CD14-positive monocyte (primary cell): ENCODE data around the gene STMND1. TPM values are rescaled to one million over a fixed set of nuclear protein-coding genes. Genes with fewer than 3 reads are reported as not detected.

ENCODE experiments used
- DNase-seq, 3 donors: peaks; one replicate each; pipeline ENCODE4 v3.0.0-alpha.2; 2011 to 2022
- H2AFZ ChIP-seq: 2 replicates; pipeline ENCODE4 v1.6.0; 2012; ENCODE audit warnings: mild to moderate bottlenecking, low read depth, low read length, inconsistent platforms; ENCODE audit not compliant: insufficient read depth, poor library complexity, severe bottlenecking
- H3K27ac ChIP-seq, 2 donors: 1 replicate in 1 of 2; 2 replicates in 1 of 2; pipeline ENCODE4 v1.5.1; 2012 to 2013; ENCODE audit warnings: low read length in 2 of 2, control low read depth in 1 of 2, inconsistent platforms in 1 of 2, low read depth in 1 of 2, mild to moderate bottlenecking in 1 of 2
- H3K27me3 ChIP-seq, 2 donors: one replicate each; pipeline versions ENCODE4 v1.6.0 to v1.6.1; 2011 to 2013; ENCODE audit warnings: low read length in 2 of 2; ENCODE audit not compliant: control insufficient read depth in 2 of 2, insufficient read depth in 2 of 2
- H3K36me3 ChIP-seq, 2 donors: replicated peaks in 1 of 2; 1 replicate in 1 of 2; 2 replicates in 1 of 2; pipeline versions ENCODE4 v1.5.1 to v1.6.1; 2012 to 2013; ENCODE audit warnings: low read length in 2 of 2, control low read depth in 1 of 2, inconsistent platforms in 1 of 2, mild to moderate bottlenecking in 1 of 2; ENCODE audit not compliant: insufficient read depth in 2 of 2, control insufficient read depth in 1 of 2
- H3K4me1 ChIP-seq, 2 donors: 1 replicate in 1 of 2; 2 replicates in 1 of 2; pipeline versions ENCODE4 v1.5.1 to v1.6.1; 2012 to 2013; ENCODE audit warnings: low read length in 2 of 2, control low read depth in 1 of 2, inconsistent platforms in 1 of 2, mild to moderate bottlenecking in 1 of 2, moderate library complexity in 1 of 2; ENCODE audit not compliant: insufficient read depth in 2 of 2, control insufficient read depth in 1 of 2
- H3K4me2 ChIP-seq: replicated peaks from 2 replicates; pipeline ENCODE3; 2012; ENCODE audit warnings: low read length, moderate library complexity, mild to moderate bottlenecking; ENCODE audit not compliant: poor library complexity, severe bottlenecking; ENCODE audit errors: extremely low read depth
- H3K4me3 ChIP-seq, 3 experiments: fragments of 200-600 bp in 1 of 3; sonication (generic) in 1 of 3; replicated peaks in 1 of 3; 1 replicate in 2 of 3; 2 replicates in 1 of 3; pipeline ENCODE4 v1.5.1; 2011 to 2013; ENCODE audit warnings: low read length in 3 of 3, mild to moderate bottlenecking in 3 of 3, control low read depth in 2 of 3, low read depth in 2 of 3, inconsistent platforms in 1 of 3, moderate library complexity in 1 of 3
- H3K79me2 ChIP-seq: 2 replicates; pipeline ENCODE4 v1.6.0; 2012; ENCODE audit warnings: mild to moderate bottlenecking, control low read depth, inconsistent platforms, low read length, moderate library complexity; ENCODE audit not compliant: insufficient read depth
- H3K9ac ChIP-seq: 2 replicates; pipeline ENCODE4 v1.6.0; 2017; ENCODE audit warnings: low read length, mild to moderate bottlenecking; ENCODE audit not compliant: insufficient read depth, poor library complexity, severe bottlenecking
- H3K9me3 ChIP-seq, 2 donors: replicated peaks in 1 of 2; 1 replicate in 1 of 2; 2 replicates in 1 of 2; pipeline versions ENCODE4 v1.5.1 to v1.6.1; 2012 to 2013; ENCODE audit warnings: low read length in 2 of 2, control low read depth in 1 of 2; ENCODE audit not compliant: control insufficient read depth in 1 of 2, insufficient read depth in 1 of 2
- H4K20me1 ChIP-seq: 2 replicates; pipeline ENCODE4 v1.6.0; 2012; ENCODE audit warnings: mild to moderate bottlenecking, low read length, control low read depth, moderate library complexity; ENCODE audit not compliant: insufficient read depth
- H3K27ac Mint-ChIP-seq, 7 donors: one replicate each; pipeline ENCODE4 v1.8.0; 2020; ENCODE audit warnings: mild to moderate bottlenecking in 7 of 7, mixed read lengths in 7 of 7, moderate library complexity in 6 of 7, inconsistent platforms in 2 of 7
- H3K27me3 Mint-ChIP-seq, 3 donors: one replicate each; pipeline ENCODE4 v1.8.0; 2021 to 2022; ENCODE audit warnings: low read depth in 3 of 3, mild to moderate bottlenecking in 3 of 3, mixed read lengths in 3 of 3, moderate library complexity in 3 of 3, inconsistent platforms in 1 of 3
- H3K36me3 Mint-ChIP-seq, 2 donors: one replicate each; pipeline ENCODE4 v1.8.0; 2020; ENCODE audit warnings: mixed read lengths in 2 of 2, inconsistent platforms in 1 of 2, mild to moderate bottlenecking in 1 of 2
- H3K4me1 Mint-ChIP-seq: one replicate; pipeline ENCODE4 v1.8.0; 2020; ENCODE audit warnings: mild to moderate bottlenecking, mixed read lengths
- H3K4me3 Mint-ChIP-seq, 2 donors: one replicate each; pipeline ENCODE4 v1.8.0; 2020; ENCODE audit warnings: mild to moderate bottlenecking in 2 of 2, mixed read lengths in 2 of 2, moderate library complexity in 1 of 2
- H3K9me3 Mint-ChIP-seq, 7 donors: one replicate each; pipeline ENCODE4 v1.8.0; 2020 to 2022; ENCODE audit warnings: mixed read lengths in 7 of 7, mild to moderate bottlenecking in 6 of 7, moderate library complexity in 6 of 7, inconsistent platforms in 2 of 7
- WGBS: methylation state at CpG from one replicate; pipeline ENCODE4 v1.1.5; 2013; ENCODE audit warnings: missing lambda C conversion rate; ENCODE audit not compliant: insufficient coverage; 5-methylcytosine and 5-hydroxymethylcytosine counted together
- intact Hi-C, 2 donors: fragments of 100-400 bp; cut with micrococcal nuclease; formaldehyde crosslinking; loops; one replicate each; pipeline versions ENCODE4 v1.15.0 to v1.15.1; 2023
- polyA plus RNA-seq, 3 donors: library from polyadenylated mRNA; depleted of rRNA in 1 of 3; unstranded in 2 of 3; stranded (reverse) in 1 of 3; fragments of 300-500 nt in 2 of 3; fragments of >200 nt in 1 of 3; fragmentation: Illumina TruSeq in 2 of 3; gene quantifications; 1 replicate in 2 of 3; 2 replicates in 1 of 3; pipeline ENCODE4 v1.2.3, GENCODE V29; 2012 to 2021
- TF ChIP-seq, protein P1 (sequence below): fragments of 200-600 bp; IDR thresholded peaks from one replicate; pipeline ENCODE4 v1.8.0; 2022; ENCODE audit warnings: antibody characterized with exemption, mild to moderate bottlenecking

STMND1 gene
- polyA plus RNA-seq, 3 donors = not detected

DNA sequence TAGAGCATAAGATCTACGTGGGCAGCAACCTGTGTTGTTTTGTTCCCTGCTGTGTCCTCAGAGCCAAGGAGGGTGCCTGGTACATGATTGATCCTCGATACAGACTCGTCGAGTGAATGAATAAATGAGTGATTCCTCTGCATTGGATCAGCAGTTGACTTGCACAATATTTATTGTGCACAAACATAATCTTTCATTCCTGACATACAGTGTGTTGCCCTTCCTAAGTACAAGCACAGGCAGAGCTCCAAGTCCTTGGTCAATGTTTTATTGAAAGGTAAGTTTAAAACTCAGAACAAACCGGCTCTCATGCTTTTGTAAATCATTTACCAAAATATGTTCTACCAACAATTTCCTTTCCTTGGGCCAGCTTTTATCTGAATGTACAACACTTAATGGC lies 57.4 kb downstream of the STMND1 start:
- H3K9me3 Mint-ChIP-seq = no peaks in the 10 kb centered on the region
- Histone ChIP-seq H3K27ac (no peak overlapping the region), H3K79me2 (no peaks in the 10 kb centered on the region), H3K27me3 (peaks cover 0 to 2% of the 10 kb centered on the region in 2 donors), H3K9ac (no peak overlapping the region), H3K36me3 (no peaks in the 10 kb centered on the region), H3K4me1 (no peaks in the 10 kb centered on the region), H3K4me3 (no peak overlapping the region), H3K9me3 (no peaks in the 10 kb centered on the region), H3K4me2 (no peak overlapping the region), H2AFZ (no peak overlapping the region), H4K20me1 (no peaks in the 10 kb centered on the region)
- WGBS = no CpG with 5 or more reads among the region's 5 CpGs
- no peaks in the 10 kb centered on the region for H3K36me3 Mint-ChIP-seq
- no peaks in the 10 kb centered on the region for H3K4me1 Mint-ChIP-seq
- H3K27ac Mint-ChIP-seq = no peak overlapping the region
- no peak overlapping the region for H3K4me3 Mint-ChIP-seq
- intact Hi-C loops = loop anchor here (5.0 to 10.0 kb wide), 3 partner anchors 643 to 966 kb away; partner anchors contain the start of gene NHLRC1 (in 1 of the 2)
- TF ChIP-seq, protein P1, sequence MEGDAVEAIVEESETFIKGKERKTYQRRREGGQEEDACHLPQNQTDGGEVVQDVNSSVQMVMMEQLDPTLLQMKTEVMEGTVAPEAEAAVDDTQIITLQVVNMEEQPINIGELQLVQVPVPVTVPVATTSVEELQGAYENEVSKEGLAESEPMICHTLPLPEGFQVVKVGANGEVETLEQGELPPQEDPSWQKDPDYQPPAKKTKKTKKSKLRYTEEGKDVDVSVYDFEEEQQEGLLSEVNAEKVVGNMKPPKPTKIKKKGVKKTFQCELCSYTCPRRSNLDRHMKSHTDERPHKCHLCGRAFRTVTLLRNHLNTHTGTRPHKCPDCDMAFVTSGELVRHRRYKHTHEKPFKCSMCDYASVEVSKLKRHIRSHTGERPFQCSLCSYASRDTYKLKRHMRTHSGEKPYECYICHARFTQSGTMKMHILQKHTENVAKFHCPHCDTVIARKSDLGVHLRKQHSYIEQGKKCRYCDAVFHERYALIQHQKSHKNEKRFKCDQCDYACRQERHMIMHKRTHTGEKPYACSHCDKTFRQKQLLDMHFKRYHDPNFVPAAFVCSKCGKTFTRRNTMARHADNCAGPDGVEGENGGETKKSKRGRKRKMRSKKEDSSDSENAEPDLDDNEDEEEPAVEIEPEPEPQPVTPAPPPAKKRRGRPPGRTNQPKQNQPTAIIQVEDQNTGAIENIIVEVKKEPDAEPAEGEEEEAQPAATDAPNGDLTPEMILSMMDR = no peak
- peaks cover 3 to 7% (median 4%) of the 10 kb centered on the region in 3 donors for H3K27me3 Mint-ChIP-seq
- no peak for DNase-seq

DNA sequence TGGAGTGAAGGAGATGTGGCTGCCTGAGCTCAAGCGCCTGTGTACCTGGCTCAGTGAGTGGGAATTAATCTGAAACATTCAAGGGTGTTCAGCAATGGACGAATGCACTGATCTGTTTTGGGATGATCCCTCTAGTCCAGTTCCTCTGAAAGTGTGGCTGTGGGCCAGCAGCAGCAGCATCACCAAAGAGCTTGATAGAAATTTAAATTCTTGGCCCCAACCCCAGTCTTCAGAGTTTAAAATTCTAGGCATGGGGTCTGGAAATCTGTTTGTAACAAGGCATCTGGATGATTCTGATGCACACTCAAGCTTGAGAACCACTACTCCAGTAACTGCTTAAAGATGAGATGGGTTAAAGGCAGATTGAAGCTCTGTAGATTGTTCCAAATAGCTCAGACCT lies 59.2 kb downstream of the STMND1 start:
- no peaks in the 10 kb centered on the region for H3K36me3 Mint-ChIP-seq
- DNase-seq = no peak

More for the DNA sequence above, 59.2 kb downstream of the STMND1 start:
- H3K4me3 ChIP-seq = no peak overlapping the region
- no peak overlapping the region for H3K27ac ChIP-seq
- no peaks in the 10 kb centered on the region for H3K36me3 ChIP-seq
- no peak overlapping the region for H3K9ac ChIP-seq
- H3K4me3 Mint-ChIP-seq = no peak overlapping the region
- no peak overlapping the region for H3K4me2 ChIP-seq
- no peak overlapping the region for H3K27ac Mint-ChIP-seq
- H3K27me3 Mint-ChIP-seq = peaks cover 3 to 7% (median 4%) of the 10 kb centered on the region in 3 donors
- H3K27me3 ChIP-seq = peaks cover 0 to 2% of the 10 kb centered on the region in 2 donors
- no peaks in the 10 kb centered on the region for H3K9me3 ChIP-seq
- H2AFZ ChIP-seq = no peak overlapping the region
- no peaks in the 10 kb centered on the region for H3K4me1 Mint-ChIP-seq
- H4K20me1 ChIP-seq = no peaks in the 10 kb centered on the region
- TF ChIP-seq, protein P1 = no peak
- no peaks in the 10 kb centered on the region for H3K9me3 Mint-ChIP-seq
- 92% methylated on average over 2 of the region's 2 CpGs for WGBS
- no peaks in the 10 kb centered on the region for H3K4me1 ChIP-seq
- intact Hi-C loops = no loop called here
- no peaks in the 10 kb centered on the region for H3K79me2 ChIP-seq
